GM11168 (cell line): ENCODE measurements around the gene SPTBN4.
"Not testable (repeated sequence)": the region's sequence is repeated elsewhere in the genome, so short reads cannot be mapped to it uniquely, and the experiment has no call there.

ENCODE experiments used
- in situ Hi-C: fragments of 300-500 bp; cut with MboI; formaldehyde crosslinking; loops from one replicate; pipeline ENCODE4 v1.12.0; 2022; ENCODE audit warnings: low sequenced_read_pairs; ENCODE audit not compliant: unreplicated experiment

The SPTBN4 gene

GRCh38 chr19:40502081-40502480, 35.3 kb downstream of the SPTBN4 start:
- in situ Hi-C loops: no loop called here

GRCh38 chr19:40502647-40503319, 36.0 kb downstream of the SPTBN4 start:
- in situ Hi-C loops: no loop called here

GRCh38 chr19:40503320-40503695, 36.5 kb downstream of the SPTBN4 start:
- in situ Hi-C loops: no loop called here

GRCh38 chr19:40506099-40506498, 39.3 kb downstream of the SPTBN4 start:
- in situ Hi-C loops: no loop called here

GRCh38 chr19:40507892-40508291, 41.1 kb downstream of the SPTBN4 start:
- in situ Hi-C loops: no loop called here

GRCh38 chr19:40508739-40509260, 42.0 kb downstream of the SPTBN4 start:
- in situ Hi-C loops: no loop called here

GRCh38 chr19:40510526-40511115, 43.8 kb downstream of the SPTBN4 start:
- in situ Hi-C loops: no loop called here

- in situ Hi-C loops: no loop called here
Measured at GRCh38 chr19:40511487-40511886, 44.7 kb downstream of the SPTBN4 start.

GRCh38 chr19:40512110-40512472, 45.3 kb downstream of the SPTBN4 start:
- in situ Hi-C loops: no loop called here

GRCh38 chr19:40512473-40513344, 45.9 kb downstream of the SPTBN4 start:
- in situ Hi-C loops: no loop called here

- in situ Hi-C loops: no loop called here
Measured at GRCh38 chr19:40513345-40513678, 46.5 kb downstream of the SPTBN4 start.

GRCh38 chr19:40513741-40514315, 47.0 kb downstream of the SPTBN4 start:
- in situ Hi-C loops: no loop called here

GRCh38 chr19:40517248-40517647, 50.4 kb downstream of the SPTBN4 start:
- in situ Hi-C loops: no loop called here

GRCh38 chr19:40519352-40520322, 52.8 kb downstream of the SPTBN4 start:
- in situ Hi-C loops: no loop called here

GRCh38 chr19:40521276-40521675, 54.5 kb downstream of the SPTBN4 start:
- in situ Hi-C loops: no loop called here

GRCh38 chr19:40521900-40522299, 55.1 kb downstream of the SPTBN4 start:
- in situ Hi-C loops: not testable (repeated sequence)

GRCh38 chr19:40523322-40524047, 56.7 kb downstream of the SPTBN4 start:
- in situ Hi-C loops: no loop called here

- in situ Hi-C loops: no loop called here
Measured at GRCh38 chr19:40524133-40524549, 57.3 kb downstream of the SPTBN4 start.

- in situ Hi-C loops: no loop called here
Measured at GRCh38 chr19:40524655-40525054, 57.9 kb downstream of the SPTBN4 start.
